Fibroblast of skin of left biceps (primary cell): ENCODE data around the gene MEAK7.

Experiments used
- DNase-seq, 2 experiments: peaks; one replicate each; pipeline ENCODE4 v3.0.0-alpha.2; 2013; ENCODE audit warnings: low read depth in 2 of 2

MEAK7 gene, protein sequence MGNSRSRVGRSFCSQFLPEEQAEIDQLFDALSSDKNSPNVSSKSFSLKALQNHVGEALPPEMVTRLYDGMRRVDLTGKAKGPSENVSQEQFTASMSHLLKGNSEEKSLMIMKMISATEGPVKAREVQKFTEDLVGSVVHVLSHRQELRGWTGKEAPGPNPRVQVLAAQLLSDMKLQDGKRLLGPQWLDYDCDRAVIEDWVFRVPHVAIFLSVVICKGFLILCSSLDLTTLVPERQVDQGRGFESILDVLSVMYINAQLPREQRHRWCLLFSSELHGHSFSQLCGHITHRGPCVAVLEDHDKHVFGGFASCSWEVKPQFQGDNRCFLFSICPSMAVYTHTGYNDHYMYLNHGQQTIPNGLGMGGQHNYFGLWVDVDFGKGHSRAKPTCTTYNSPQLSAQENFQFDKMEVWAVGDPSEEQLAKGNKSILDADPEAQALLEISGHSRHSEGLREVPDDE

DNA sequence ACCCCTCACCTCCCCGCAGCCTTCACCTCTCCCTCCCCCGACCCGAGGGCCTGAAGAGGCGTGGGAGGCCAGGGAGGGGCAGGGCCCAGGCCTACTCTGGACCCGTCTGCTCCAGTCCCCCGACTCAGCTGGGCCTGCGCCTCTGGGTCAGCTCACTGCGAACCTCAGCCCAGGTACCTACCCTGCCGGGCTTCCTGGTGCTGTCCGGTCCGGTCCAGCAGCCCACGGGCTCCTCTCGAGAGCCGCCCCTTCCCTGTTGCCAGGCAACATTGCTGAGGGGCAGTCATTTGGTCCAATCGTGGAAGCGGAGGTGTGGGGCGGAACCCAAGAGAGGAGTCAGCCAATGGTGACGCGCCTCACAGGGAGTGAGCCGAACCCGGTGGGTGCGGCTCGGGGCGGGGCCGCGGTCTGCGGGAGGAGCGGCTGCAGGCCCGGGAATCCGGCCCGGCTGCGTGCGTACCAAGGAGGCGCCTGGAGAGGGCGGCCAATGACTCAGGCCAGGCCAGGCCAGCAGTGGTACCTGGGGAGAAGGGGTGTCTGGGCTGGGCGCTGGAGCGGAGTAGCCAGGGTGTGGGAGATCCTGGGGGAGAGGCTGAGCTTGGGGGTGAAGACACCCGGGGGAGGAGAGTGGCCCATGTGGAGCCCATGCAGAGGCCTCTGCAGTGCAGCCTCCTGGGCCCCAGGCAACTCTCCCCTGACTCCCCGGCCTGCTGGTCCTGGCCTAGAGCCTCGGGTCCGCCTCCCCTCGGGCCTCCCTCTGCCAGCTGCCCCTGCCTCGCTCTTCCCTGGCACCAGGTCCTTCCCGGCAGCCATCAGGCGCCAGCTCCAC lies at the start of gene MEAK7:
Gene MEAK7 (minus strand): TSS at position 240 of the 829 bp plus-strand sequence. CDS start 6,573 bp downstream, outside the sequence.
- DNase-seq: peak; percentile 96

DNA sequence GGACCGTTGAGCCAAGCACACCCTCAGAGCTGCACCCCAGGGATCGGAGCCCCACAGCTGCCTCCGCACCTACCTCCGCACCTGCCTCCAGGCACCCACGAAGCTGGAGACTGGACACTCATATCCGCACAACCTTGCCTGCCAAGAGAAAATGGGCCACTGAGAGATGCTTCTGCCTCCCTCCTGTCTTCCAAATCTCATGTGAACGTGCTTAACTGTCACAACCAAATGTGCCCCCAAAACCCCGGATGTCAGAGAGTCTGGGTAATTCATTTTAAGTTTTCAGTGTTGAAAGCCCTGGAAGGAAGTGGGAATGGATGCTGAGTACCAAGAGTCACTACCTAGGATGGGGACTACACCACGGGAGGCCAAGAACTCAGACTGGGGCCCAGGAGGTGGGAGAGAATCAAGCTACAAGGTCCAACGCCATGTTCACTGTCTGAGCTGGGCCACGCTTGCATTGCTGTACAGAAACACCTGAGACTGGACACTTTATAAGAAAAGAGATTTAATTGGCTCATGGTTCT lies 49.5 kb upstream of the MEAK7 start:
- DNase-seq: no peak

DNA sequence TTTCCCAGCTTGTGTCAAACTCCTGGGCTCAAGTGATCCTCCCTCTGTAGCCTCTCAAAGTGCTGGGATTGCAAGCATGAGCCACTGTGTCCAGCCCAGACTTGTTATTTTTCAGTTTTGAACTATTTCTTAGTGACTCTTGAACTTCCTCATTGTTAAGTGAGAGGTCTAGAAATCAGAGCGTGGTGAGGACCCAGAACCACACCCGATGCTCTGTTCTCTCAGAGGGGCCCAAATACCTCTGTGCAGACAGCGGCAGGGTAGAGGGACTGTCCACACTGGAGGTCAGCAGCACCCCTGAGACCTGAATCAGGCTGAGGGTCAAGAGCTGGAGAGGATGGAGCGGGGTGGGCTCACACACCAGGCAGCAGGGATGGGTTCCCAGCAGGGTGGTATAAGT lies 47.7 kb upstream of the MEAK7 start:
- DNase-seq: no peak

DNA sequence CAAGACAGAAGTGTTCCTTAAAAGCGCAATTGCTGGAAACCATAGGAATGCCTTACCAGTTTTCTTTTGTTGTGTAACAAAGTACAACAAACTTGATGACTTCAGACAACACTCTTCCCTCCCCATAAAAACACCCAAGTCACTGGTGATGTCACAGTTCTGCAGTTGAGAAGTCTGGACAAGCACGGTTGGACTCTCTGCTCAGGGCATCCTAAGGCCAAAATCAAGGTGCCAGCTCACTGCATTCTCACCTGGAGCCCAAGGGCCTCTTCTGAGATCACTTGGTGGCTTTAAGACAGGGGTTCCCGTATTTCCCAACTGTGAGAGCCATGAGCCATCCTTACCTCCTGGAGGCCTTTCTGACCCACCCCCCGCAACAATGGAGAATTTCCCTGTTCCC lies 45.6 kb upstream of the MEAK7 start:
- DNase-seq: no peak

DNA sequence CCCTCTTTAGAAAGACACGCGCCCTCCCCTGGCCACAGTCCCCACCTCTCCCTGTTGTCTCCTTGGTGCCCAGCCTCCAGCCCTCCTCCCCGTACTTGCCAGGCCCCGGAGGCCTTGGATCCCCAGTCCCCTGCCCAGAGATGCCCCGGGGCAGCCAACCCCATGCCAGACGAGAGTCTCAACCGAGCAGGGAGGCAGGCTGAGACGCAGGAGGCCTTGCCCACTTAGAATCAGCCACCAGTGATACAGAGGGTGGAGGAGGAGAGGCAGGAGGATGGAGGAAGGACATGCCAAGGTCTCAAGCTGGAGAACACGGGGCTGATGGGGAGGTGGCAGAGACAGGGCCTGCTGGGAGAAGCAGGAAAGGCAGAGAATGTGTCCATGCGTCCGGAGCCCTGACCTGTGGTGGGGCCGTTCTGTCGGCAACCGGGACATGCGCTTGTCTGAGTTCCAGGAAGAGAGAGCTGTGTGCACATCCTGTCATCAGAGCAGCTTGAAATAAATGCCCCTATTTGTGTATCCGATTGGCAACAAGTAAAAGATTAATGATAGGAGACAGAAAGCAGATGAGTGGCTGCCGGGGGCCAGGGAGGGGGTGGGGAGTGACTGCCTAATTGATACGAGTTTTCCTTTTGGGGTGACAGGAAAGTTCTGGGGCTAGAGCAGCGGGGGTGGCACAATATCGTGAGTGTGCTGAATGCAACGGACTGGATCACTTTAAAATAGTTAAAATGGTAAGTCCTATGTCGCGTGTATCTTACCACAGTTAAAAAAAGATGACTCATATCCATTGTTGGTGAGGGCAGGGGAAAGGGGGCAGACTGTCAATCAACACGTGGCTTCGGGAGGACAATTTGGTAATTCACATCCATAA lies 44.7 kb upstream of the MEAK7 start:
- no peak for DNase-seq

DNA sequence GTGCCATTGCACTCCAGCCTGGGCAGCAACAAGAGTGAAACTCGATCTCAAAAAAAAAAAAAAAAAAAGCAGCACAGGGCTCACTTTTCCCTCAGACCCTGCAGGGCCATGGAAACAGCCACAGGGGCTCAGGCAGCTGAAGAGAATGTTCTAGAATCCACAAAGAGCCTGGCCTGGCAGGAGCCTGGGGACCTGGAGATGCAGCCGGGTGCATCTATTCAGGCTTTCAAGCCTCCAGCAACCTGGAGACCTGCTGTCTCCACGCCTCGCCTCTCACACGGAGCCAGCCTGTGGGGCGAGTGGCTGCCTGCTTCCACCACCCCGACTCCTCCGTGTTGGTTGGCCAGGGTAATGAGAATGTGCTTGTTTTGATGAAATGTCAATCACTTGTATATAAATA lies 44.0 kb upstream of the MEAK7 start:
- no peak for DNase-seq

DNA sequence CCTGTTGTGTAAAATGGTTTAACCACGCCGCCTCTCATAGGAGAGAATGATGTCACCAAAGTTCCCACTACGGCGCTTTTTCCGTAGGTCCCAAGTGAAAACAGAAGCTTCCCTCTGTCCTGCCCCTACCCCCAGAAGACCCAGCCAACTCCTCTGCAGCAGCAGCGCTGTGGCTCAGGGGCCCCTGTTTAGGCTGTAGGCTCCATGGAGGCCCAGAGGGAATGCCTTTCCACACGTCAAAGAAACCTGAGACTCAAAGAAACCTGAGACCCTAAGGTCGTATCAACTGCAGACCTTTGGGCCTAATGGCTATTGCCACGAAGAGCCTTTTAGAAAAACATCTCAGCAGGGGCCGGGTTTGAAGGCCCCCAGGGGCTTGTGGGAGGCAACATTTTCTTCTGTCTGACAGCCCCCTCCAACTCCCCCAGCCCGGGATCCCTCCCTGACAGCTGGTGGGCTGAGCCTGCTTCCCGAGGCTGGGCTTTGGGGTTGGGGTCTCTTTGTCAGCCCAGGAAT lies 43.1 kb upstream of the MEAK7 start:
- no peak for DNase-seq

DNA sequence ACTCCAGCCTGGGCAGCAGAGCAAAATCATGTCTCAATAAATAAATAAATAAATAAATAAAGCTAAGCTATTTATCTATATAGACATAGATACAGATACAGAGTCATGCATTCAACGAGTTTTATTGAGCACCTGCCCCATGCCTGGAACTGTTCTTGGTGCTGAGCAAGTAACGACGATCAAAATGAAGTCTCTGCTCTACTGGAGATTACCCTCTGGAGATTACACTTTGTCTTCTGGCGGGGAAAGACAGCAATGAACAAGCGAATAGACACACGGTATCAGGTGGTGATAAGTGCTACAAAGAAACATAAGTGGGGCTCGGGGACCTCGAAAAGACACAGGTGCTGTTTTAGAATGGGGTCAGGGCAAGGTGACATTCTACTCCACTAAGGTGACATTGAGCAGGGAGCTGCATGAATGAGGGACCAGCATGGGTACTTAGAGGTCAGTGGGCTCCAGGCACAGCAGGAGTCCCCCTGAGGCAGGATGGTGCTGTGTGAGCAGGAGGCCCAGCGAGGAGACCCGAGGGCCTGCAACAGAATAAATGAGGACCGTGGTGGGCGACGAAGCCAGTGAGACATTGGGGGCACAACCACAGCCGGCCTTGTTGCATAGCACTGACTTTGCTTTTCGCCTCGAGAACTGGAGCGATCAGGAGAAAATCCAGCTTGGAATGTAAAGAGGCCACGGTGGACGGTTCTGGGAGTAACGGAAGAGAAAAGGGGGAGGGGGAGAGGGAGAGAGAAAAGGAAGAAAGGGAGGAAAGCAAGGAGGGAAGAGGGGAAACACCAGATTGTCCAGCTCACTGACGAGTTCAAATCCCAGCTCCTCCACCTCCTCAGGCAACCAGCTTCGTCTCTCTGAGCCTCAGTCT lies 42.4 kb upstream of the MEAK7 start:
- no peak for DNase-seq

DNA sequence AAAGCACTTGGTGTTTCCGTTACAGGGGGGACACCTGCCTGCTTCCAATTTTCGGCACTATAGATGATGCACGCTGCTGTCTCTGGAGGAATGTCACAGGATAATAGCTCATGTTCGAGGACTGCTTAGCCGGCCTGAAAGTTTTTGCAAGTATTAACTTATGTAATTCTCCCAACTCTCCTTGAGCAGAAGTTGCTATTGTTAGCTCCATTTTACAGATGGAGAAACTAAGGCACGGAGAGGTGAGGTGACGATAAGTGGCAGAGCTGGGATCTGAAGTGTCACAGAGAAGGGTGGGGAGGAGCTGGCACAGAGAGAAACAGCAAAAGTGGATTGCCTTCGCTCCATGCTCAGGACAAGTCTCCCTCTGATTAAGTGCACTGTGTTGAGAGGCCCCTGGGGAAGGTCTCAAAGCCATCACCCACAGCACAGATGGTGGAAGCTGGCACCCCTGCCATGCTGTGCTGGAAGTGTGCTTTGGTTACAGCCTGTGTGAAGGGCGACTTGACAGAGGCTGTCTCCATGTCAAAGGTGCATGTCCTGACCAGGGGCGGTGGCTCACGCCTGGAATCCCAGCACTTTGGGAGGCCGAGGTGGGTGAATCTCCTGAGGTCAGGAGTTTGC lies 40.8 kb upstream of the MEAK7 start:
- no peak for DNase-seq

DNA sequence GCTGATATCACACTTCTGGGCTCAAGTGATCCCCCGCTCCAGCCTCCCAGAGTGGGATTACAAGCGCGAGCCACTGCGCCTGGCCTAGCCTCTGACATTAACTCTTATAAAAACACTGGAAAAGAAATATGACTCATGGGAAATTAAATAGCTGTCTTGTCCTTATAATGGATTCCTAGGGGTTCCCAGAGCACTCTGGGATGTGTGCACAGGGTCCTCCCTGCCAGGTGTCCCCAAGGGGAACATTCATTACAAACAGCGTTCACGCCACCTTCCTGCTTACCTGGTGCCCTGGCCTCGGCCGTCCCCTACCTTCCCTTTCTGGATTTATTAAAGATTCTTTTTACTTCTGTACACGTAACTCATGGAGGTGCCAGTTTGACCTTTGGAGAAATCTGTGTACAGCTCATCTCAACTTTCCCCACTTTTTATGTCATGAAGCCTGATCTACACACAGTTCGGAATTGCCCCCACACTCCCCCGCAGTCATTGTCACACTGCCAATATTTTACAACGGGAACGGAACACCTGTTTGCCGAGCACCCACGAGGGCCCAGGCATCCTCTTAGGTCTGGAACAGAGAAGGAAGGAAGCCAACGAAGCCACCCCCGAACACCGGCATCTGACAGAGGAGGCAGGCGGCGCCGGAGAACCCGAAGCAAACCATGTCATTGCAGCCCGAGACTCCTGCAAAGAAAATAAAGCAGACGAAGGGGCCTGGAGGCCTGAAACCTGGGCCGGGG lies 39.7 kb upstream of the MEAK7 start:
- DNase-seq: no peak

DNA sequence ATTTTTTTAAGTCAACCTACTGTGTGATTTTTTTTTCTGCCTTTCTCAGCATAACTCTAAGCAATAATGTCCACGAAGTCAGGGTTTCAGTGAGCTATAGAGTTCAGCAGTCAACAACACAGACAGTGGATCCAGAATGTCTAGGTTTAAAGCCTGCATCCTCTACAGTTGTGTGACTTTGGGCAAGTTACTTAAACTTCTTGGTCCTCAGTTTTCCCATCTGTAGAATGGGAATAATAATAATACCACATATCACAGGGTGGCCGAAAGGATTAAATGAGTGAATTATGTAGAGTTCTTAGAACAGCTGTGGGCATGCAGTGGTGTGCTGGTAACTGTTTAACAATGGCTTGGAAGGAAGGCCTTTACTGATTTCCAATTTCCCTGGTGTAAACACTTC lies 38.8 kb upstream of the MEAK7 start:
- no peak for DNase-seq

DNA sequence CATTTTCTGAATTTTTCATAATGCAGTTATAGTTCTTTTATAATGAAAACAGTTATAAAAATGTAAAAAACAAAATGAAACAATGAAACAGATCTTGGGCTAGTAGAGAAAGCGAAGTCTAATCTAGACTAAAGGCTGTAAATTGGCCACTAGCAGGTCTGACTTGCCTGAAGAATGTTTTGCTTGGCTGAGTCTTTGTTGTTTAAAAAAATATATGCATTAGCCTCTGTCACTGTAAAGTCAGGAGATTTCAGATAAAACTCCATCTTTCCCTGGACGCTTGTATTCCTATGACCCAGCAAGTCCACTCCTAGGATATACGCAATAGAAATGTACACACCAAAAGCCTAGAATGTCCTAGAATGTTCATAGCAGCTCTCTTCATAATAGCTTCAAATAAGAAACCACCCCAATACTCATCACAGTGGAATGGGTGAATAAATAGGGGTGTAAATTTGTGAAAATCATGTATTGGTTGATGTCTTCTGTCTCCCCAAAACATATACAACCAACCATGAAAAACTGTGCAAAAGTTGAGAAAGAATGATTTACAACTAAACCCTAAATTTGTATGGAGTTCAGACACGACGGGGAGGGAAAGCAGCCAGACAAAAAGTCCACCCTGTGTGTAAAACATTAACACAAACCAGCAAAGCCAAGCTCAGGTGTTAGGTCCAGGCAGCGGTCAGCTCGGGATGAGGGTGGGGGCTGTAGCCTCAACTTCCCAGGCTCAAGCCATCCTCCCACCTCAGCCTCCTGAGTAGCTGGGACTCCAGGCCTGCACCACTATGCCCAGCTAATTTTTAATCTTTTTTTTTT lies 37.7 kb upstream of the MEAK7 start:
- no peak for DNase-seq

DNA sequence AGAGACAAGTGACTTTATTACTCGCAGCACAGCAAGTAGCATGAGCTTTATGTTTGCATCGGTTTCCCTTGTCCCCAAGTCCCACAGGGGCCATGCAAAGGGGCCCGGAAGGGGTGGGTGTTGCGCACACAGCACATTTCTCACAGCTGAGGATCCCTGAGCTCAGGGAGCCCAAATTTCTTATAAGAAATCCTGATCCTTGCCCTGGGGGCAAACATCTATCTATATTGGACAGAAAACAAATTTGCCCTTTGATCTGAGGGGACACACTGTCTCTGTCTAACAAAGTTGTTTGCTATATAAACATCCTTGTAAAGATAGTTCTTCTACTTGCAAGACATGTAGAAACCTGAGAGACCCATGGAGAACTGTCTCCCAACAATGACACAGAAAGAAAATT lies 35.7 kb upstream of the MEAK7 start:
- DNase-seq: no peak

DNA sequence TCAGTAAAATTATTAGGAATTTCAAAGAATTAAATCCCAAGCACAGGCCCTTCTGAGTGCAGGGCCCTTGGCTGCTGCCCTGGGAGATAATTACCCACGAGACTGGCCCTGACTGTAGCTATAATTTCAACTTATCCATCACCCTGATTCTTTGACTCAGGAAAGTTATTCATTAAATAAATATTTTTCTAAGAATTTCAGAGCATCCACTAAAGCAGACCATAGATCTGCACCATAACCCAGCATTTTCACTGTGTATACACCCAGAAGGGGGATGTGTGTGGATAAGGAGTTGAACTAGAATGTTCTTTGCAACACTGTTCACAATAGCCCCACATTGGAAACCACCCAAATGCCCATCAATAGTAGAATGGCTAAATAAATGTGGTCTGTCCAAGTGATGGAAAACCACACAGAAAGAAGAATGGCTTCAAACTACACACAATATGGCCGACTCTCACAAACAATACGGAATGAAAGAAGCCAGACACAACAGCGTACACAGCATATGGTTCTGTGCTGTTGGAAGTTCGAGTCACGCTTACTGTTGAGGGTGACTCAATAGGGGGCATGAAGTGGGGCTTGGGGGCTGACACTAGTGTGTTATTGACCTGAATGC lies 33.9 kb upstream of the MEAK7 start:
- DNase-seq: no peak

DNA sequence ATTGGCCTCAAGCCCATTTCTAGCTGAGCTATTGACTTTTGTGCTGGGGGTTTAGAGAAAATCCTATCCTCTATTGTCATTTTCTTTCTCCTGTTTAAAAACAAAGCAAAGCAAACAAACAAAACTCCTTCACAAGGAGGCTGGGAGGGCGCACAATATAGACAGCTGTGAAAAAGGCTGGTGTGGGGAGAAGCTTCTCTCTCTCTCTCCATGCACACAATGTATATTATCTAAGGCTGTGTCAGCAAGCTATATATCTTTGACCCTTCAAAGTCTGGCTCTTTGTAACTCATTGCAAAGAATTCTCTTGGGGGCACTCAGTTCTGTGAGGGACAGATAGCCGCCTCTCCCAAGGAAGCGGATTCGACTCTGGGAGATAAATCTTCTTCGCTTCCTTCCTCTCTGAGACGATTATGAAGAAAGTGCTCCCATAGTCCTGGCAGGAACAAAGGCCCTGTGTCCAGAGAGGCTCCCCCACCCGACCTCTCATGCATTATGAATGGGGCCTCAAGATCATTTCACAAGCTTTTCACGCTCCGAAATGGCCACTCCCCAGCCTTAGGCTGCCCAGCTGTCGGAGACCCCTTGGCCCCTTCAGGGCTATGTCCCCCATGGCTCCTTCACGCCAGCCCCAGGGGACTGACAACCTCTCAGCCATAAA lies 33.2 kb upstream of the MEAK7 start:
- DNase-seq: no peak

DNA sequence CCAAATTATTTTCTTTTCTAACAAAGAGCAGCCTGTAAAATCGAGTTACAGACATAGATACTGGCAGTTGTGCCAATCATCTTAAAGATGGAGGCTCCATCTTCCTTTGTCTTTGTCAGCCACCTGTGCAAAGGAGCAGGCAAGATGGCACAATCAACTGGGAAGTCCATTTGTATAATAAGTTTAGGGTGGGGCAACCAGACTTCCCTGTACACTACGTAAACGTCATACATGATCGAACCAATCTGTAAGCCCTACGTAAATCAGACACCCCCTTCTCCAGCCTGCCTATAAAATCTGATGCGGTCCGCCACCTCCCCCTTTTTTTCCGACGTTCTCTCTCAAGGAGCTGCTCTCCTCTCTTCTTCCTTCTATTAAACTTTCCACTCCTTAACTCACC lies 31.4 kb upstream of the MEAK7 start:
- DNase-seq: no peak

DNA sequence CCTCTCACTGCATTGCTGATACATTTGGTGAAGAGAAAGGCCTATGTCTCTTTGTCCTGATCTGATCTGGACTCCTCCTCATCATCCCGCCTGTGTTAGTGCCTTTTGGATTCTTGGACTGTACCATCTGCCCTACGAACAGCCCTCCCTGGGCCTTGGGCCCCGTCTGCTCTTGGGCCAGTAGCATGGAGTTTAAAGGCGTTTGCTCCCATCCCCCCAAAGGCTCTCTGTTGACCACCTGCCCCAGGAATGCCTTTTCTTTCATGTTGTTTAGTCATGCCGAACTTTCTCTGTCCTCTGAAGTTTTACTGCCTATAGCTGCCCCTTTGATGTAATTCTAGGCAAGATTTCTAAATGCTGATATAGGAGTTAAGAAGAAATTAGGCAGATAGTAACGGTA lies 30.9 kb upstream of the MEAK7 start:
- no peak for DNase-seq
